CD14-positive monocyte (primary cell): ENCODE data around the gene RHBDL3. TPM values are rescaled to one million over a fixed set of nuclear protein-coding genes. Genes with fewer than 3 reads are reported as not detected.

Experiments used
- DNase-seq, 3 donors: peaks; one replicate each; pipeline ENCODE4 v3.0.0-alpha.2; 2011 to 2022
- H2AFZ ChIP-seq: 2 replicates; pipeline ENCODE4 v1.6.0; 2012; ENCODE audit warnings: mild to moderate bottlenecking, low read depth, low read length, inconsistent platforms; ENCODE audit not compliant: insufficient read depth, poor library complexity, severe bottlenecking
- H3K27ac ChIP-seq, 2 donors: 1 replicate in 1 of 2; 2 replicates in 1 of 2; pipeline ENCODE4 v1.5.1; 2012 to 2013; ENCODE audit warnings: low read length in 2 of 2, control low read depth in 1 of 2, inconsistent platforms in 1 of 2, low read depth in 1 of 2, mild to moderate bottlenecking in 1 of 2
- H3K27me3 ChIP-seq, 2 donors: one replicate each; pipeline versions ENCODE4 v1.6.0 to v1.6.1; 2011 to 2013; ENCODE audit warnings: low read length in 2 of 2; ENCODE audit not compliant: control insufficient read depth in 2 of 2, insufficient read depth in 2 of 2
- H3K36me3 ChIP-seq, 2 donors: replicated peaks in 1 of 2; 1 replicate in 1 of 2; 2 replicates in 1 of 2; pipeline versions ENCODE4 v1.5.1 to v1.6.1; 2012 to 2013; ENCODE audit warnings: low read length in 2 of 2, control low read depth in 1 of 2, inconsistent platforms in 1 of 2, mild to moderate bottlenecking in 1 of 2; ENCODE audit not compliant: insufficient read depth in 2 of 2, control insufficient read depth in 1 of 2
- H3K4me1 ChIP-seq, 2 donors: 1 replicate in 1 of 2; 2 replicates in 1 of 2; pipeline versions ENCODE4 v1.5.1 to v1.6.1; 2012 to 2013; ENCODE audit warnings: low read length in 2 of 2, control low read depth in 1 of 2, inconsistent platforms in 1 of 2, mild to moderate bottlenecking in 1 of 2, moderate library complexity in 1 of 2; ENCODE audit not compliant: insufficient read depth in 2 of 2, control insufficient read depth in 1 of 2
- H3K4me2 ChIP-seq: replicated peaks from 2 replicates; pipeline ENCODE3; 2012; ENCODE audit warnings: low read length, moderate library complexity, mild to moderate bottlenecking; ENCODE audit not compliant: poor library complexity, severe bottlenecking; ENCODE audit errors: extremely low read depth
- H3K4me3 ChIP-seq, 3 experiments: fragments of 200-600 bp in 1 of 3; sonication (generic) in 1 of 3; replicated peaks in 1 of 3; 1 replicate in 2 of 3; 2 replicates in 1 of 3; pipeline ENCODE4 v1.5.1; 2011 to 2013; ENCODE audit warnings: low read length in 3 of 3, mild to moderate bottlenecking in 3 of 3, control low read depth in 2 of 3, low read depth in 2 of 3, inconsistent platforms in 1 of 3, moderate library complexity in 1 of 3
- H3K79me2 ChIP-seq: 2 replicates; pipeline ENCODE4 v1.6.0; 2012; ENCODE audit warnings: mild to moderate bottlenecking, control low read depth, inconsistent platforms, low read length, moderate library complexity; ENCODE audit not compliant: insufficient read depth
- H3K9ac ChIP-seq: 2 replicates; pipeline ENCODE4 v1.6.0; 2017; ENCODE audit warnings: low read length, mild to moderate bottlenecking; ENCODE audit not compliant: insufficient read depth, poor library complexity, severe bottlenecking
- H3K9me3 ChIP-seq, 2 donors: replicated peaks in 1 of 2; 1 replicate in 1 of 2; 2 replicates in 1 of 2; pipeline versions ENCODE4 v1.5.1 to v1.6.1; 2012 to 2013; ENCODE audit warnings: low read length in 2 of 2, control low read depth in 1 of 2; ENCODE audit not compliant: control insufficient read depth in 1 of 2, insufficient read depth in 1 of 2
- H4K20me1 ChIP-seq: 2 replicates; pipeline ENCODE4 v1.6.0; 2012; ENCODE audit warnings: mild to moderate bottlenecking, low read length, control low read depth, moderate library complexity; ENCODE audit not compliant: insufficient read depth
- H3K27ac Mint-ChIP-seq, 7 donors: one replicate each; pipeline ENCODE4 v1.8.0; 2020; ENCODE audit warnings: mild to moderate bottlenecking in 7 of 7, mixed read lengths in 7 of 7, moderate library complexity in 6 of 7, inconsistent platforms in 2 of 7
- H3K27me3 Mint-ChIP-seq, 3 donors: one replicate each; pipeline ENCODE4 v1.8.0; 2021 to 2022; ENCODE audit warnings: low read depth in 3 of 3, mild to moderate bottlenecking in 3 of 3, mixed read lengths in 3 of 3, moderate library complexity in 3 of 3, inconsistent platforms in 1 of 3
- H3K36me3 Mint-ChIP-seq, 2 donors: one replicate each; pipeline ENCODE4 v1.8.0; 2020; ENCODE audit warnings: mixed read lengths in 2 of 2, inconsistent platforms in 1 of 2, mild to moderate bottlenecking in 1 of 2
- H3K4me1 Mint-ChIP-seq: one replicate; pipeline ENCODE4 v1.8.0; 2020; ENCODE audit warnings: mild to moderate bottlenecking, mixed read lengths
- H3K4me3 Mint-ChIP-seq, 2 donors: one replicate each; pipeline ENCODE4 v1.8.0; 2020; ENCODE audit warnings: mild to moderate bottlenecking in 2 of 2, mixed read lengths in 2 of 2, moderate library complexity in 1 of 2
- H3K9me3 Mint-ChIP-seq, 7 donors: one replicate each; pipeline ENCODE4 v1.8.0; 2020 to 2022; ENCODE audit warnings: mixed read lengths in 7 of 7, mild to moderate bottlenecking in 6 of 7, moderate library complexity in 6 of 7, inconsistent platforms in 2 of 7
- WGBS: methylation state at CpG from one replicate; pipeline ENCODE4 v1.1.5; 2013; ENCODE audit warnings: missing lambda C conversion rate; ENCODE audit not compliant: insufficient coverage; 5-methylcytosine and 5-hydroxymethylcytosine counted together
- intact Hi-C, 2 donors: fragments of 100-400 bp; cut with micrococcal nuclease; formaldehyde crosslinking; loops; one replicate each; pipeline versions ENCODE4 v1.15.0 to v1.15.1; 2023
- polyA plus RNA-seq, 3 donors: library from polyadenylated mRNA; depleted of rRNA in 1 of 3; unstranded in 2 of 3; stranded (reverse) in 1 of 3; fragments of 300-500 nt in 2 of 3; fragments of >200 nt in 1 of 3; fragmentation: Illumina TruSeq in 2 of 3; gene quantifications; 1 replicate in 2 of 3; 2 replicates in 1 of 3; pipeline ENCODE4 v1.2.3, GENCODE V29; 2012 to 2021
- TF ChIP-seq, protein P1 (sequence below): fragments of 200-600 bp; IDR thresholded peaks from one replicate; pipeline ENCODE4 v1.8.0; 2022; ENCODE audit warnings: antibody characterized with exemption, mild to moderate bottlenecking

RHBDL3 gene
- polyA plus RNA-seq, 3 donors: 0.05 TPM; not detected in 2

GRCh38 chr17:32259586-32259985 is 6.0 kb upstream of the RHBDL3 start:
- H3K27ac Mint-ChIP-seq: no peak overlapping the region
- peak overlapping the region in 1 of 2 donors; percentile 49 for H3K4me3 Mint-ChIP-seq
- no peak for DNase-seq
- no peaks in the 10 kb centered on the region for H3K4me1 ChIP-seq
- no peaks in the 10 kb centered on the region for H4K20me1 ChIP-seq
- H2AFZ ChIP-seq: no peak overlapping the region
- H3K36me3 ChIP-seq: no peaks in the 10 kb centered on the region
- no peaks in the 10 kb centered on the region for H3K9me3 ChIP-seq
- peaks cover 0 to 6% (median 0%) of the 10 kb centered on the region in 7 donors for H3K9me3 Mint-ChIP-seq
- peaks cover 54 to 73% (median 62%) of the 10 kb centered on the region in 3 donors for H3K27me3 Mint-ChIP-seq
- H3K79me2 ChIP-seq: no peaks in the 10 kb centered on the region
- peaks cover 2% of the 10 kb centered on the region for H3K4me1 Mint-ChIP-seq
- WGBS: 94% methylated on average over 2 of the region's 4 CpGs
- peaks cover 0 to 2% of the 10 kb centered on the region in 2 donors for H3K36me3 Mint-ChIP-seq
- H3K9ac ChIP-seq: no peak overlapping the region
- H3K27ac ChIP-seq: no peak overlapping the region
- intact Hi-C loops: no loop called here
- no peak overlapping the region for H3K4me2 ChIP-seq
- peaks cover 13 to 53% of the 10 kb centered on the region in 2 donors for H3K27me3 ChIP-seq
- TF ChIP-seq, protein P1, sequence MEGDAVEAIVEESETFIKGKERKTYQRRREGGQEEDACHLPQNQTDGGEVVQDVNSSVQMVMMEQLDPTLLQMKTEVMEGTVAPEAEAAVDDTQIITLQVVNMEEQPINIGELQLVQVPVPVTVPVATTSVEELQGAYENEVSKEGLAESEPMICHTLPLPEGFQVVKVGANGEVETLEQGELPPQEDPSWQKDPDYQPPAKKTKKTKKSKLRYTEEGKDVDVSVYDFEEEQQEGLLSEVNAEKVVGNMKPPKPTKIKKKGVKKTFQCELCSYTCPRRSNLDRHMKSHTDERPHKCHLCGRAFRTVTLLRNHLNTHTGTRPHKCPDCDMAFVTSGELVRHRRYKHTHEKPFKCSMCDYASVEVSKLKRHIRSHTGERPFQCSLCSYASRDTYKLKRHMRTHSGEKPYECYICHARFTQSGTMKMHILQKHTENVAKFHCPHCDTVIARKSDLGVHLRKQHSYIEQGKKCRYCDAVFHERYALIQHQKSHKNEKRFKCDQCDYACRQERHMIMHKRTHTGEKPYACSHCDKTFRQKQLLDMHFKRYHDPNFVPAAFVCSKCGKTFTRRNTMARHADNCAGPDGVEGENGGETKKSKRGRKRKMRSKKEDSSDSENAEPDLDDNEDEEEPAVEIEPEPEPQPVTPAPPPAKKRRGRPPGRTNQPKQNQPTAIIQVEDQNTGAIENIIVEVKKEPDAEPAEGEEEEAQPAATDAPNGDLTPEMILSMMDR: no peak
- H3K4me3 ChIP-seq: no peak overlapping the region

DNA sequence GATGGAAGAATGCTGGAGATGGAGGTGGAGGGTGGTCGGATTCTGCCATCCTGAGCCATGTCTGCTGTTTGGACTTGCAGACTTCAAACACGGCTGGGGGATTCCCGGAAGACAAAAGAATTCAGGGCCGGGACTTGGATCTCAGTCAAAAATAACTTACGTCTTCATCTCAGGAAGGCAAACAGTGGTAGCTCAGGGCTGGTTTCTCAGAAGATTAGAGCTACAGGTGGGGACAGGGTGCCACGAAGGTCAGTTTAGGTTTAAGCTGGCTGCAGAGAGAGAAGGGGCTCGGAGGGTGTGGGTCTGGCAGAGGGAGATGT is 4.3 kb upstream of the RHBDL3 start:
- Mint-ChIP-seq H3K36me3 (peaks cover 0 to 7% of the 10 kb centered on the region in 2 donors), H3K27me3 (peaks cover 60 to 82% (median 69%) of the 10 kb centered on the region in 3 donors), H3K4me3 (peak overlapping the region in 1 of 2 donors; percentile 37), H3K27ac (no peak overlapping the region), H3K4me1 (peaks cover 8% of the 10 kb centered on the region), H3K9me3 (peaks cover 0 to 11% (median 2%) of the 10 kb centered on the region in 7 donors)
- Histone ChIP-seq H3K27me3 (peaks cover 24 to 61% of the 10 kb centered on the region in 2 donors), H4K20me1 (no peaks in the 10 kb centered on the region), H2AFZ (no peak overlapping the region), H3K4me1 (peaks cover 5 to 11% of the 10 kb centered on the region in 2 donors), H3K4me2 (no peak overlapping the region), H3K36me3 (no peaks in the 10 kb centered on the region), H3K4me3 (no peak overlapping the region), H3K27ac (no peak overlapping the region), H3K9ac (no peak overlapping the region), H3K9me3 (no peaks in the 10 kb centered on the region), H3K79me2 (no peaks in the 10 kb centered on the region)
- WGBS: 100% methylated on average over 4 of the region's 7 CpGs
- TF ChIP-seq, protein P1: no peak
- intact Hi-C loops: loop anchor here in 1 of 2 donors (10.0 kb wide), 1 partner anchor 183 kb away; the partner anchor contains the start of gene PSMD11
- no peak for DNase-seq
